Stimulated activated CD4-positive, alpha-beta T cell treated with anti-CD3 and anti-CD28 coated beads, Interleukin-1b, Interleukin-23, amount 100 ng/mL, for 24 hours (primary cell): ENCODE results near the gene ZC2HC1B.
"Not testable (repeated sequence)": the region's sequence is repeated elsewhere in the genome, so short reads cannot be mapped to it uniquely, and the experiment has no call there.

Source experiments
- DNase-seq, 4 experiments: peaks; one replicate each; pipeline ENCODE4 v3.0.0-alpha.2; 2020; ENCODE audit warnings: low read depth in 4 of 4, low spot score in 1 of 4

The ZC2HC1B gene

GRCh38 chr6:143864234-143864633 lies at the start of gene ZC2HC1B:
Gene ZC2HC1B, plus strand, starts transcription at chr6:143864474. Its CDS starts 66 bp downstream, at chr6:143864540.
- DNase-seq: no peak

DNA sequence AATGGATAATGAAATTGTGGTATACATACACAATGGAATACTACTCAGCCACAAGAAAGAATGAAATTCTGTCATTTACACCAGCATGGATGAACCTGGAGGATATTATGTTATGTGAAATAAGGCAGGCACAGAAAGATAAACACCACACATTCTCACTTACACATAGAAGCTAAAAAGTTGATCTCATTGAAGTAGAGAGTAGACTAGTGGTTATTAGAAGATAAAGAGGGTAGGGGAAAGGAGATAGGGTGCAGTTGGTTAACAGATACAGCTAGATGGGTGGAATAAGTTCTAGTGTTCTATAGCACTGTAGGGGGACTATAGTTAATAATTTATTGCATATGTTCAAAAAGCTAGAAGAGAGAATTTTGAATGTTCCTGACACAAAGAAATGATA lies 46.7 kb upstream of the ZC2HC1B start:
- DNase-seq: no peak

GRCh38 chr6:143821359-143821758 lies 42.9 kb upstream of the ZC2HC1B start:
- DNase-seq: no peak

- no peak for DNase-seq
Observed at GRCh38 chr6:143822584-143823024, 41.7 kb upstream of the ZC2HC1B start.

DNA sequence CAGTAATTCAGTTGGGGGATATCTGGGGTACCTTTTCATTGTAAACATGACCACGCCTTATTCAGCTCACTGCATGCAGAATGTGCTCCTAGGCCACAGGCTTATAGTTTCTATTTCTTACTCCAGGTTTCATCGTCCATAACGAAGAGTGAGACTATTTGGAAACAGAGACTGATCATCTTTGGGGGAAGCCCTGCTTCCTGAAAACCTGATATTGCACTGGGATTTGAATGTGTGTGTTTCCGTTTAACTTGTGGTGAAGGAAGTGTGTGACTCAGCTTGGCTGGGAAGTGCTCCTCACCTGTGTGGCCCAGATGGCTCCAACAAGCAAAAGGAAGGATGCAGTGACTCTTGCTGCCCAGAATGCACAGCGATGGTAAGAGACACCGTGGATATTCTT lies 40.7 kb upstream of the ZC2HC1B start:
- no peak for DNase-seq

GRCh38 chr6:143828572-143828971 lies 35.7 kb upstream of the ZC2HC1B start:
- no peak for DNase-seq

DNA sequence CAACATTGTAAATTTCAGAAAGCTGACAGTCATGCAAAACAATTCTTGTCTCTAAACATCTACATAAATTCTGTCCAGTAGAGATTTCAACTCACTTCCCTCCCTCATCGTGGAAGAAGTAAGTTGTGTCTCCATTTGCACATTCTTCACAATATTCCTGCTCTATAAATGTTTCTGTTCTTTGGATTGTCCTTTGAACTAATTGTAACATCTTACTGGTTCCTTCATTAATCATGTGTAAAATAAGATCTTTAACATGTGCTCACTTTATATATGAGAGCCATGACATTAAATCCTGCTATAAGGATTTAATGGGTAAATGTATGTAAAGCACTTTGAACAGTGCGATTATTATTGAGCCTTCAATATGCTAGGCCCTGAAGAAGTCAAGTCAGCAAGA lies 28.1 kb upstream of the ZC2HC1B start:
- DNase-seq: no peak

DNA sequence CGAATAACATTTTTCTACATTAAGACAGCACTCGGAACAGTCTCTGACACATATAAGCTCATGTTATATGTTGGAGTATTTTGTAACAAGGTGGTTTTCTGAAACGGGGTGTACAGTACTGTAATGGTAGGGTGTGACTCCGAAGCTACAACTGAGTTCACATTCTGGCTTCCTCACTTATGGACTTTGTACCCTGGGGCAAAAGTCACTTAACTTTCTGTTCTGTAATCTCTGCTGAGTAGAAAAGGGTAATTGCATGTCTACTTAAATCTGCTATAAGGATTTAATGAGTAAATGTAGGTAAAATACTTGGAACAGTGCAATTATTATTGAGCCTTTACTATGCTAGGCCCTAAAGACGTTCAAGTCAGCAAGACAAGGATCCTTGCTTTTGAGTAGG lies 25.9 kb upstream of the ZC2HC1B start:
- no peak for DNase-seq

- DNase-seq: no peak
Observed at GRCh38 chr6:143839196-143839595, 25.1 kb upstream of the ZC2HC1B start.

DNA sequence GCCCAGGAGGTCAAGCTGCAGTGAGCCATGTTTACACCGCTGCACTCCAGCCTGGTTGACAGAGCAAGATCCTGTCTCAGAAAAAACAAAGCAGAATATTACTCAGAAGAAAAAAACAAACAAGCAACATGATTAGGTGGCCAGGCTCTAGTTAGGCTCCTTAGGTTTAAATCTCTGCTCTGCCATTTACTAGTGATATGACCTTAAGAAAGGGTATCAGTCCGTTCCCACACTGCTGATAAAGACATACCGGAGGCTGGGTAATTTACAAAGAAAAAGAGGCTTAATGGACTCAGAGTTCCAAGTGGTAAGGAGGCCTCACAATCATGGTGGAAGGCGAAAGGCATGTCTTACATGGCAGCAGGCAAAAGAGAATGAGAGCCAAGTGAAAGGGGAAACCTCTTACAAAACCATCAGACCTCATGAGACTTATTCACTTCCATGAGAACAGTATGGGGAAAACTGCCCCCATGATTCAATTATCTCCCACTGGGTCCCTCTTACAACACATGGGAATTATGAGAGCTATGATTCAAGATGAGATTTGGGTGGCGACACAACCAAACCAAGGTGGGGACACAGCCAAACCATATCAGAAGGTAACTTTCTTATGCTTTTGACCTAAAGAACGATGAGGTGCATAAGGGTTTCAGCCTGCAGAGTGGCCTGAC lies 23.5 kb upstream of the ZC2HC1B start:
- no peak for DNase-seq

- peak in 1 of 4 experiments; percentile 2 for DNase-seq
Observed at GRCh38 chr6:143842461-143842901, 21.8 kb upstream of the ZC2HC1B start.

GRCh38 chr6:143842902-143843676 lies 21.2 kb upstream of the ZC2HC1B start, which contains the start of gene LTV1:
Gene LTV1, plus strand, starts transcription at chr6:143843338. Its CDS starts 140 bp downstream, at chr6:143843478.
- DNase-seq: peak; percentile 72 to 86 (median 84)

DNA sequence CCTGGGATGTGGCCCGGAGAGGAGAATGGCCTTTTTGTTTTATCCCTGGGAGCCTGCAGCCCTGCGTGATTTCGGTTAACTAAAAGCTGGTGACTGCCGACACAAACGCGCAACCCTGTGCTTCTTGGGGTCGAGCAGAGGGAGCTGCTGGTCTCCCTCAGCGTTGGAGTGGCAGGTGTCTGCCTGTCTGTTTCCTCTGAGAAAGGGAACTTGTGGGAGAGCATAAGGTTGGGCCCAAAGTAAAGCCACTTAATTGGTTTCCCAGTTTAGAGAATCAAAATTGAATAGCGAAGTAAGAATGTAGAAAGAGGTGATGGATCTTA lies 20.6 kb upstream of the ZC2HC1B start:
- peak in 1 of 4 experiments; percentile 3 for DNase-seq

GRCh38 chr6:143844006-143844405 lies 20.3 kb upstream of the ZC2HC1B start:
- DNase-seq: no peak

DNA sequence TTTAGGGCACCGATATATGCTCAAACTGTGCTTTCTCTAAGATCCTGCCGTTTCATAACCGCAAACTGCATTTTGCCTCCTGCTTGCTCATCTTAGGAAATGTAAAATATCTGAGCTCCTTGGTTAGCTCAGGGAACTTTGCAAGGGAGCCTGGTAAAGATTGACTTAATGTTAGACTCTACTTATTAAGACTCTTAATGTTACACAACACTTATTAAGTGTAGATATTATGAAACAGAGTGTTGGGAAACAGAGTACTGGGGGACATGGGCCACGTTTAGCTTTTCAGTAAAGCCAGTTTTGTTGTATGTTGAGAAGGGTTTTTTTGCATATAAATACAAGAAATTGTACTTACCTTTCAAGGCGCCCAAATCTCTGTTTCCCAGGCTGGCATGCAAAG lies 19.2 kb upstream of the ZC2HC1B start:
- no peak for DNase-seq

DNA sequence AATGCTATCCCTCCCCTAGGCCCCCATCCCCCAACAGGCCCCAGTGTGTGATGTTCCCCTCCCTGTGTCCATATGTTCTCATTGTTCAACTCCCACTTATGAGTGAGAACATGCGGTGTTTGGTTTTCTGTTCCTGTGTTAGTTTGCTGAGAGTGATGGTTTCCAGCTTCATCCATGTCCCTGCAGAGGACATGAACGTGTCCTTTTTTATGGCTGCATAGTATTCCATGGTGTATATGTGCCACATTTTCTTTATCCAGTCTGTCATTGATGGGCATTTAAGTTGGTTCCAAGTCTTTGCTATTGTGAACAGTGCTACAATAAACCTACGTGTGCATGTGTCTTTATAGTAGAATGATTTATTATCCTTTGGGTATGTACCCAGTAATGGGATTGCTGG lies 12.6 kb upstream of the ZC2HC1B start:
- not testable (repeated sequence) for DNase-seq

- DNase-seq: not testable (repeated sequence)
Observed at GRCh38 chr6:143855057-143855456, 9.2 kb upstream of the ZC2HC1B start.

DNA sequence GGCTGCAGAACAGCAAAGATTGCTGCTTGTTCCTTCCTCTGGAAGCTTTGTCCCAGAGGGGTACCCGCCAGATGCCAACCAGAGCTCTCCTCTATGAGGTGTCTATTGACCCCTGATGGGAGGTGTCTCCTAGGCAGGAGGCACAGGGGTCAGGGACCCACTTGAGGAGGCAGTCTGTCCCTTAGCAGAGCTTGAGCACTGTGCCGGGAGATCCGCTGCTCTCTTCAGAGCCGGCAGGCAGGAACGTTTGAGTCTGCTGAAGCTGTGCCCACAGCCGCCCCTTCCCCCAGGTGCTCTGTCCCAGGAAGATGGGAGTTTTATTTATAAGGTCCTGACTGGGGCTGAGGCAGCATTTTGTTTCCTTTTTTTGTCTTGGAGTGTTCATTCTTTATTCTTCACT lies 7.5 kb upstream of the ZC2HC1B start:
- DNase-seq: not testable (repeated sequence)

DNA sequence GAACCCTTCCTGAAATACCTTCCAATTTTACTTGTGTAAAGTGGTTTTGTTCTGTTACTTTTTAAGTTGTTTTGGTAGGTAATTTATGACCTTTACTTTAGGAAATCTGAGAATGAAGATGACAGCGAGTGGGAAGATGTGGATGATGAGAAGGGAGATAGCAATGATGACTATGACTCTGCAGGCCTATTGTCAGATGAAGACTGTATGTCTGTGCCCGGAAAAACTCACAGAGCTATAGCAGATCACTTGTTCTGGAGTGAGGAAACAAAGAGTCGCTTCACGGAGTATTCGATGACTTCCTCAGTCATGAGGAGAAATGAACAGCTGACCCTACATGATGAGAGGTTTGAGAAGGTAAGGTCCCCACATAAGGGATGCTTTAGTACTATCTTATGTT lies 6.6 kb upstream of the ZC2HC1B start:
- no peak for DNase-seq

- no peak for DNase-seq
Observed at GRCh38 chr6:143859891-143860660, 4.2 kb upstream of the ZC2HC1B start.

GRCh38 chr6:143863771-143864170 lies 503 bp upstream of the ZC2HC1B start:
- DNase-seq: no peak

- no peak for DNase-seq
Observed at GRCh38 chr6:143867236-143867635, 3.0 kb downstream of the ZC2HC1B start.
